Measurements from ENCODE around the gene SIRPG. TPM values are rescaled to one million over a fixed set of nuclear protein-coding genes. Genes with fewer than 3 reads are reported as not detected.

The SIRPG gene
- total RNA-seq, 4 donors from 2014 or later: 0.62 TPM; not detected in 3

GRCh38 chr20:1595333-1595732, 62.2 kb downstream of the SIRPG start:
- H3K36me3 ChIP-seq: no peaks in the 10 kb centered on the region
- TF ChIP-seq POLR2AphosphoS5 (IDR thresholded peaks at IDR 0.05) (no peak), EP300 (IDR thresholded peaks at IDR 0.05) (no peak), CTCF (IDR thresholded peaks at IDR 0.05) (no peak), POLR2A (IDR thresholded peaks at IDR 0.05) (no peak)
- no peak overlapping the region for H3K4me3 ChIP-seq
- H3K27ac ChIP-seq: no peak overlapping the region
- no peaks in the 10 kb centered on the region for H3K4me1 ChIP-seq
- H3K9me3 ChIP-seq: no peaks in the 10 kb centered on the region
- no peaks in the 10 kb centered on the region for H3K27me3 ChIP-seq
- no CpG with 5 or more reads among the region's 1 CpG for WGBS, 2 donors (ENCODE audit: low coverage in 1 of 2)
- ATAC-seq: no peak

GRCh38 chr20:1588533-1589460, 68.8 kb downstream of the SIRPG start:
- TF ChIP-seq EP300 (IDR thresholded peaks at IDR 0.05): no peak
- no peak for TF ChIP-seq CTCF (IDR thresholded peaks at IDR 0.05)
- TF ChIP-seq POLR2A (IDR thresholded peaks at IDR 0.05): no peak
- no peak for TF ChIP-seq POLR2AphosphoS5 (IDR thresholded peaks at IDR 0.05)
- Histone ChIP-seq H3K4me3 (no peak overlapping the region), H3K27me3 (no peaks in the 10 kb centered on the region), H3K36me3 (no peaks in the 10 kb centered on the region), H3K9me3 (no peaks in the 10 kb centered on the region), H3K27ac (no peak overlapping the region), H3K4me1 (no peaks in the 10 kb centered on the region)
- 50% methylated on average over 3 of the region's 9 CpGs; no CpG with 5 or more reads in 1 of the 2 donors for WGBS, 2 donors (ENCODE audit: low coverage in 1 of 2)
- ATAC-seq: no peak

- no peak overlapping the region for H3K4me3 ChIP-seq
- H3K9me3 ChIP-seq: no peaks in the 10 kb centered on the region
- no peaks in the 10 kb centered on the region for H3K36me3 ChIP-seq
- TF ChIP-seq POLR2AphosphoS5 (IDR thresholded peaks at IDR 0.05): no peak
- TF ChIP-seq CTCF (IDR thresholded peaks at IDR 0.05): no peak
- no peak for TF ChIP-seq EP300 (IDR thresholded peaks at IDR 0.05)
- no peak for TF ChIP-seq POLR2A (IDR thresholded peaks at IDR 0.05)
- H3K4me1 ChIP-seq: no peaks in the 10 kb centered on the region
- H3K27me3 ChIP-seq: no peaks in the 10 kb centered on the region
- ATAC-seq: no peak
- 83% methylated on average over 1 of the region's 3 CpGs; no CpG with 5 or more reads in 1 of the 2 donors for WGBS, 2 donors (ENCODE audit: low coverage in 1 of 2)
- H3K27ac ChIP-seq: no peak overlapping the region
These were observed 69.6 kb downstream of the SIRPG start for GRCh38 chr20:1587781-1588532.

- H3K4me1 ChIP-seq: no peaks in the 10 kb centered on the region
- H3K27me3 ChIP-seq: no peaks in the 10 kb centered on the region
- TF ChIP-seq POLR2A (IDR thresholded peaks at IDR 0.05) (no peak), POLR2AphosphoS5 (IDR thresholded peaks at IDR 0.05) (no peak), EP300 (IDR thresholded peaks at IDR 0.05) (no peak), CTCF (IDR thresholded peaks at IDR 0.05) (no peak)
- no peaks in the 10 kb centered on the region for H3K36me3 ChIP-seq
- H3K27ac ChIP-seq: no peak overlapping the region
- no peaks in the 10 kb centered on the region for H3K9me3 ChIP-seq
- WGBS, 2 donors (ENCODE audit: low coverage in 1 of 2): 51 to 89% methylated on average over 2 to 4 of the region's 6 CpGs
- ATAC-seq: no peak
- no peak overlapping the region for H3K4me3 ChIP-seq
These were observed 78.1 kb downstream of the SIRPG start for GRCh38 chr20:1579488-1579887.

Small RNA genes lying within 50 kb of the gene (small RNA-seq; reads per million reads assigned to genes)
- gene AL109809.3 (0 reads per million in 4 donors), gene RN7SL561P (0 reads per million in 4 donors)

Other genes starting within 250 kb of the SIRPG start
- 10 to 100 TPM; 48.8 to 64.1 (median 53.5) TPM for gene NSFL1C, start 190.9 kb downstream of the SIRPG start, total RNA-seq
- 10 to 100 TPM in 1 of 4 donors, 1 to 10 TPM in 3; 5.9 to 11.1 (median 8.3) TPM for gene SIRPB2, start 166.4 kb downstream of the SIRPG start, total RNA-seq
- under 1 TPM in 1 of 4 donors, not detected in 3; 0.27 TPM for gene SIRPD, start 100.1 kb downstream of the SIRPG start, total RNA-seq
- gene SIRPB1, start 37.8 kb downstream of the SIRPG start, total RNA-seq: 1 to 10 TPM; 3.4 to 6.9 (median 4.3) TPM
- 10 to 100 TPM; 11.7 to 31.7 (median 27.4) TPM for gene SIRPA, start 237.6 kb upstream of the SIRPG start, total RNA-seq

All from gastroesophageal sphincter (tissue), 4 donors.